HEK293T (cell line): Measurements from ENCODE around the gene ZMIZ1.

Experiments
- ARNT ChIP-seq: fragments of 450-650 bp; IDR thresholded peaks from 2 replicates; pipeline ENCODE4 v1.6.1; 2017; ENCODE audit warnings: mild to moderate bottlenecking
- BHLHE40 ChIP-seq: fragments of 450-650 bp; IDR thresholded peaks from 2 replicates; pipeline ENCODE4 v1.6.1; 2016; ENCODE audit warnings: mild to moderate bottlenecking, moderate library complexity, borderline replicate concordance
- ELF4 ChIP-seq: fragments of 450-650 bp; IDR thresholded peaks from 2 replicates; pipeline ENCODE4 v1.6.1; 2017; ENCODE audit warnings: antibody characterized with exemption
- FOXA1 ChIP-seq: fragments of 450-650 bp; IDR thresholded peaks from 2 replicates; pipeline ENCODE4 v1.6.1; 2016; ENCODE audit warnings: mild to moderate bottlenecking
- FOXK2 ChIP-seq: fragments of 450-650 bp; IDR thresholded peaks from 2 replicates; pipeline ENCODE4 v1.6.1; 2016; ENCODE audit warnings: mild to moderate bottlenecking
- FOXM1 ChIP-seq: fragments of 450-650 bp; IDR thresholded peaks from 2 replicates; pipeline ENCODE4 v1.6.1; 2017; ENCODE audit warnings: mild to moderate bottlenecking, borderline replicate concordance
- HDGF ChIP-seq: fragments of 450-650 bp; IDR thresholded peaks from 2 replicates; pipeline ENCODE4 v1.6.1; 2017; ENCODE audit warnings: antibody characterized with exemption, borderline replicate concordance
- L3MBTL2 ChIP-seq: fragments of 450-650 bp; conservative IDR thresholded peaks from 2 replicates; pipeline ENCODE4 v1.6.1; 2016; ENCODE audit warnings: mild to moderate bottlenecking
- NFRKB ChIP-seq: fragments of 450-650 bp; IDR thresholded peaks from 2 replicates; pipeline ENCODE4 v1.6.1; 2016; ENCODE audit warnings: mild to moderate bottlenecking, moderate library complexity
- PKNOX1 ChIP-seq: fragments of 450-650 bp; IDR thresholded peaks from 2 replicates; pipeline ENCODE4 v1.6.1; 2016
- SUZ12 ChIP-seq: fragments of 450-650 bp; IDR thresholded peaks from 2 replicates; pipeline ENCODE4 v1.6.1; 2016; ENCODE audit warnings: mild to moderate bottlenecking
- TARDBP ChIP-seq: fragments of 450-650 bp; IDR thresholded peaks from 2 replicates; pipeline ENCODE4 v1.6.1; 2016

- TF ChIP-seq BHLHE40, result no peak
- TF ChIP-seq SUZ12, result no peak
- TF ChIP-seq FOXK2, result no peak
- TF ChIP-seq FOXA1, result no peak
- no peak for TF ChIP-seq TARDBP
- no peak for TF ChIP-seq ARNT
- 0 out of 2 replicates have a peak, but pooled peaks have one; percentile 29 for TF ChIP-seq L3MBTL2
- TF ChIP-seq NFRKB, result no peak
- TF ChIP-seq FOXM1, result no peak
- no peak for TF ChIP-seq ELF4
- no peak for TF ChIP-seq PKNOX1
- TF ChIP-seq HDGF, result no peak
These were observed 175.3 kb downstream of the ZMIZ1 start for GRCh38 chr10:79244068-79244442.
